Stimulated activated naive B cell treated with anti-CD40 and anti-IgM and Interleukin-4, amounts not matched to agents 10 μg/mL and 1 μg/mL and 100 μg/mL, for 72 hours (primary cell): ENCODE measurements around the gene ITPK1.
A peak's percentile ranks its signal among the peaks of the same experiment; 100 is the strongest.
"Not testable (repeated sequence)": the region's sequence is repeated elsewhere in the genome, so short reads cannot be mapped to it uniquely, and the experiment has no call there.

Source experiments
- ATAC-seq, 2 donors: fragments of 150-1000 bp; cut with Tn5 transposase; replicated peaks; 2 replicates each; pipeline ENCODE4 v1.10.0; 2021; ENCODE audit warnings: moderate library complexity in 1 of 2
- DNase-seq: peaks from one replicate; pipeline ENCODE4 v3.0.0; 2021
- H3K27ac Mint-ChIP-seq: one replicate; pipeline ENCODE4 v1.8.0; 2022; ENCODE audit warnings: mild to moderate bottlenecking, mixed read lengths
- H3K27me3 Mint-ChIP-seq, 2 donors: one replicate each; pipeline ENCODE4 v1.8.0; 2022; ENCODE audit warnings: mixed read lengths in 2 of 2
- H3K36me3 Mint-ChIP-seq, 2 donors: one replicate each; pipeline ENCODE4 v1.8.0; 2022; ENCODE audit warnings: mixed read lengths in 2 of 2, mild to moderate bottlenecking in 1 of 2
- H3K4me1 Mint-ChIP-seq, 2 donors: one replicate each; pipeline ENCODE4 v1.8.0; 2022; ENCODE audit warnings: mixed read lengths in 2 of 2, mild to moderate bottlenecking in 1 of 2
- H3K4me3 Mint-ChIP-seq, 2 donors: one replicate each; pipeline ENCODE4 v1.8.0; 2022; ENCODE audit warnings: mild to moderate bottlenecking in 2 of 2, mixed read lengths in 2 of 2, moderate library complexity in 1 of 2
- H3K9me3 Mint-ChIP-seq, 2 donors: one replicate each; pipeline ENCODE4 v1.8.0; 2022; ENCODE audit warnings: mixed read lengths in 2 of 2, mild to moderate bottlenecking in 1 of 2

The ITPK1 gene

GRCh38 chr14:93075891-93076290, 39.8 kb downstream of the ITPK1 start:
- H3K27me3 Mint-ChIP-seq: no peaks in the 10 kb centered on the region
- ATAC-seq (no peak), DNase-seq (no peak)
- no peaks in the 10 kb centered on the region for H3K9me3 Mint-ChIP-seq
- peak overlapping the region in 1 of 2 donors; percentile 17 for H3K4me3 Mint-ChIP-seq
- peaks cover 50 to 66% of the 10 kb centered on the region in 2 donors for H3K4me1 Mint-ChIP-seq
- peak overlapping the region; percentile 59 for H3K27ac Mint-ChIP-seq
- H3K36me3 Mint-ChIP-seq: peaks cover 14 to 21% of the 10 kb centered on the region in 2 donors

GRCh38 chr14:93073910-93074769, 41.6 kb downstream of the ITPK1 start:
- Mint-ChIP-seq H3K9me3 (no peaks in the 10 kb centered on the region), H3K36me3 (peaks cover 12 to 13% of the 10 kb centered on the region in 2 donors), H3K4me1 (peaks cover 47 to 71% of the 10 kb centered on the region in 2 donors), H3K27me3 (no peaks in the 10 kb centered on the region), H3K27ac (peak overlapping the region; percentile 92), H3K4me3 (peak overlapping the region; percentile 79 to 84)
- DNase-seq (peak; percentile 38), ATAC-seq (peak; percentile 33 to 59)

GRCh38 chr14:93073358-93073707, 42.4 kb downstream of the ITPK1 start:
- Mint-ChIP-seq H3K4me1 (peaks cover 48 to 74% of the 10 kb centered on the region in 2 donors), H3K9me3 (no peaks in the 10 kb centered on the region), H3K4me3 (peak overlapping the region; percentile 79 to 84), H3K27me3 (no peaks in the 10 kb centered on the region), H3K27ac (peak overlapping the region; percentile 92), H3K36me3 (peaks cover 9 to 17% of the 10 kb centered on the region in 2 donors)
- ATAC-seq: peak; percentile 22 to 25
- DNase-seq: no peak

- H3K4me1 Mint-ChIP-seq: peaks cover 53 to 79% of the 10 kb centered on the region in 2 donors
- H3K27ac Mint-ChIP-seq: peak overlapping the region; percentile 84
- H3K9me3 Mint-ChIP-seq: no peaks in the 10 kb centered on the region
- ATAC-seq (peak; percentile 74 to 78), DNase-seq (peak; percentile 54)
- no peaks in the 10 kb centered on the region for H3K27me3 Mint-ChIP-seq
- H3K4me3 Mint-ChIP-seq: peak overlapping the region; percentile 54 to 84
- H3K36me3 Mint-ChIP-seq: peaks cover 13 to 17% of the 10 kb centered on the region in 2 donors
Observed at GRCh38 chr14:93072659-93073357, 42.9 kb downstream of the ITPK1 start.

GRCh38 chr14:93068711-93069110, 47.0 kb downstream of the ITPK1 start:
- H3K27ac Mint-ChIP-seq: peak overlapping the region; percentile 38
- H3K9me3 Mint-ChIP-seq: no peaks in the 10 kb centered on the region
- ATAC-seq (no peak), DNase-seq (no peak)
- H3K36me3 Mint-ChIP-seq: peaks cover 19% of the 10 kb centered on the region in 2 donors
- H3K4me3 Mint-ChIP-seq: no peak overlapping the region
- H3K4me1 Mint-ChIP-seq: peaks cover 47 to 80% of the 10 kb centered on the region in 2 donors
- H3K27me3 Mint-ChIP-seq: no peaks in the 10 kb centered on the region

- Mint-ChIP-seq H3K36me3 (peaks cover 17 to 19% of the 10 kb centered on the region in 2 donors), H3K4me1 (peaks cover 35 to 71% of the 10 kb centered on the region in 2 donors), H3K4me3 (peak overlapping the region in 1 of 2 donors; percentile 22), H3K27me3 (no peaks in the 10 kb centered on the region), H3K9me3 (no peaks in the 10 kb centered on the region), H3K27ac (peak overlapping the region; percentile 81)
- DNase-seq: no peak
- no peak for ATAC-seq
Observed at GRCh38 chr14:93067088-93067487, 48.6 kb downstream of the ITPK1 start.

- DNase-seq (no peak), ATAC-seq (no peak)
- Mint-ChIP-seq H3K4me1 (peaks cover 45 to 82% of the 10 kb centered on the region in 2 donors), H3K36me3 (peaks cover 18 to 19% of the 10 kb centered on the region in 2 donors), H3K9me3 (no peaks in the 10 kb centered on the region), H3K27ac (peak overlapping the region; percentile 87), H3K27me3 (no peaks in the 10 kb centered on the region), H3K4me3 (no peak overlapping the region)
Observed at GRCh38 chr14:93065272-93065730, 50.4 kb downstream of the ITPK1 start.

- Mint-ChIP-seq H3K9me3 (no peaks in the 10 kb centered on the region), H3K4me3 (peak overlapping the region; percentile 13 to 25), H3K4me1 (peaks cover 50 to 82% of the 10 kb centered on the region in 2 donors), H3K27me3 (no peaks in the 10 kb centered on the region), H3K36me3 (peaks cover 19% of the 10 kb centered on the region in 2 donors), H3K27ac (peak overlapping the region; percentile 87)
- ATAC-seq (no peak), DNase-seq (no peak)
Observed at GRCh38 chr14:93064411-93065271, 51.1 kb downstream of the ITPK1 start.

GRCh38 chr14:93063393-93063792, 52.3 kb downstream of the ITPK1 start:
- Mint-ChIP-seq H3K27ac (no peak overlapping the region), H3K27me3 (no peaks in the 10 kb centered on the region), H3K4me1 (peaks cover 43 to 70% of the 10 kb centered on the region in 2 donors)

GRCh38 chr14:93062890-93063289, 52.8 kb downstream of the ITPK1 start:
- Mint-ChIP-seq H3K4me3 (no peak overlapping the region), H3K9me3 (no peaks in the 10 kb centered on the region), H3K4me1 (peaks cover 41 to 68% of the 10 kb centered on the region in 2 donors), H3K27ac (no peak overlapping the region), H3K36me3 (peaks cover 14 to 17% of the 10 kb centered on the region in 2 donors), H3K27me3 (no peaks in the 10 kb centered on the region)
- ATAC-seq (no peak), DNase-seq (no peak)

More at GRCh38 chr14:93063393-93063792, 52.3 kb downstream of the ITPK1 start:
- no peak overlapping the region for H3K4me3 Mint-ChIP-seq
- peaks cover 12 to 19% of the 10 kb centered on the region in 2 donors for H3K36me3 Mint-ChIP-seq
- H3K9me3 Mint-ChIP-seq: no peaks in the 10 kb centered on the region
- no peak for DNase-seq
- no peak for ATAC-seq

- H3K9me3 Mint-ChIP-seq, H3K27me3 Mint-ChIP-seq, ATAC-seq, H3K4me3 Mint-ChIP-seq, DNase-seq, H3K27ac Mint-ChIP-seq: not testable (repeated sequence)
- peaks cover 14 to 20% of the 10 kb centered on the region in 2 donors for H3K36me3 Mint-ChIP-seq
- H3K4me1 Mint-ChIP-seq: peaks cover 41 to 61% of the 10 kb centered on the region in 2 donors
Observed at GRCh38 chr14:93062013-93062412, 53.7 kb downstream of the ITPK1 start.

GRCh38 chr14:93061380-93062012, 54.2 kb downstream of the ITPK1 start:
- Mint-ChIP-seq H3K4me1 (peaks cover 36 to 56% of the 10 kb centered on the region in 2 donors), H3K27ac (no peak overlapping the region), H3K9me3 (no peaks in the 10 kb centered on the region), H3K27me3 (no peaks in the 10 kb centered on the region), H3K4me3 (no peak overlapping the region), H3K36me3 (peaks cover 10 to 15% of the 10 kb centered on the region in 2 donors)
- ATAC-seq (no peak), DNase-seq (no peak)

GRCh38 chr14:93060841-93061240, 54.9 kb downstream of the ITPK1 start:
- peaks cover 10 to 19% of the 10 kb centered on the region in 2 donors for H3K36me3 Mint-ChIP-seq
- H3K4me3 Mint-ChIP-seq: no peak overlapping the region
- peaks cover 37 to 54% of the 10 kb centered on the region in 2 donors for H3K4me1 Mint-ChIP-seq
- no peaks in the 10 kb centered on the region for H3K9me3 Mint-ChIP-seq
- ATAC-seq (no peak), DNase-seq (no peak)
- H3K27me3 Mint-ChIP-seq: no peaks in the 10 kb centered on the region
- no peak overlapping the region for H3K27ac Mint-ChIP-seq
